GM12878 (cell line): ENCODE results near the gene NCAN. TPM values are rescaled to one million over a fixed set of nuclear protein-coding genes. Genes with fewer than 3 reads are reported as not detected.

Source experiments
- ATAC-seq: fragments of 200-7000 bp; cut with Tn5 transposase; 3 replicates; pipeline ENCODE4 v1.9.1; 2020; ENCODE audit warnings: mild to moderate bottlenecking, moderate library complexity
- BruUV-seq: library from RNA; stranded (reverse); fragments of 400-500 nt; replicated peaks from 2 replicates; lab custom pipeline; 2021; lab: Mats Ljungman, UMichigan
- CTCF ChIA-PET: fragments of 300-600 bp; sonication (Branson Sonifier 250); formaldehyde crosslinking; extraction: SDS; loops from one replicate; lab custom pipeline; 2021; ENCODE audit warnings: inconsistent platforms; lab: Yijun Ruan, JAX
- POLR2A ChIA-PET: fragments of 350-600 bp; formaldehyde crosslinking; extraction: SDS; loops from one replicate; lab custom pipeline; 2021; ENCODE audit warnings: inconsistent platforms; lab: Charles Lee
- RAD21 ChIA-PET: fragments of 300-600 bp; sonication (Branson Sonifier 250); formaldehyde crosslinking; loops from one replicate; lab custom pipeline; 2023; ENCODE audit warnings: antibody characterized with exemption; ENCODE audit not compliant: unreplicated experiment; lab: Charles Lee
- SMC1A ChIA-PET: fragments of 300-600 bp; sonication (Branson Sonifier 250); formaldehyde crosslinking; loops from one replicate; lab custom pipeline; 2023; ENCODE audit not compliant: unreplicated experiment, uncharacterized antibody; lab: Charles Lee
- DNase-seq: peaks from one replicate; pipeline ENCODE4 v3.0.0-alpha.2; 2011; ENCODE audit warnings: low read depth, low spot score
- FAIRE-seq: peaks from 3 replicates; lab custom pipeline; 2011; peaks lifted over from hg19 to GRCh38; lab: Jason Lieb, UNC
- H2AFZ ChIP-seq: 2 replicates; pipeline ENCODE4 v1.6.0; 2011; ENCODE audit warnings: low read depth, low read length, control low read depth; ENCODE audit not compliant: control insufficient read depth
- H3K27ac ChIP-seq: 2 replicates; pipeline ENCODE4 v1.5.1; 2011; ENCODE audit warnings: control low read depth; ENCODE audit not compliant: control insufficient read depth, insufficient read depth
- H3K27me3 ChIP-seq, 2 experiments: replicated peaks in 1 of 2; 2 replicates each; pipeline versions ENCODE4 v1.6.0 to v1.6.1; 2011; ENCODE audit warnings: low read length in 1 of 2; ENCODE audit not compliant: control insufficient read depth in 2 of 2, insufficient read depth in 2 of 2
- H3K36me3 ChIP-seq, 2 experiments: 2 replicates each; pipeline ENCODE4 v1.5.1; 2011; ENCODE audit warnings: low read length in 1 of 2; ENCODE audit not compliant: control insufficient read depth in 2 of 2, insufficient read depth in 2 of 2
- H3K4me1 ChIP-seq: 2 replicates; pipeline ENCODE4 v1.6.1; 2011; ENCODE audit warnings: mild to moderate bottlenecking, low read length, moderate library complexity, mixed read lengths; ENCODE audit not compliant: control insufficient read depth, insufficient read depth
- H3K4me2 ChIP-seq: 2 replicates; pipeline ENCODE4 v1.6.0; 2011; ENCODE audit warnings: control low read depth; ENCODE audit not compliant: control insufficient read depth, insufficient read depth
- H3K4me3 ChIP-seq: fragments of 200-600 bp; sonication (generic); 2 replicates; pipeline ENCODE4 v1.5.1; 2016
- H3K79me2 ChIP-seq: 2 replicates; pipeline ENCODE4 v1.6.0; 2011; ENCODE audit warnings: low read length; ENCODE audit not compliant: control insufficient read depth, insufficient read depth
- H3K9ac ChIP-seq: 2 replicates; pipeline ENCODE4 v1.8.0; 2011; ENCODE audit warnings: low read length, control low read depth, mixed read lengths; ENCODE audit not compliant: control insufficient read depth, insufficient read depth
- H3K9me3 ChIP-seq: replicated peaks from 3 replicates; pipeline ENCODE4 v1.5.1; 2011; ENCODE audit warnings: mild to moderate bottlenecking, low read length; ENCODE audit not compliant: control insufficient read depth, insufficient read depth
- H4K20me1 ChIP-seq: 2 replicates; pipeline ENCODE4 v1.6.0; 2011; ENCODE audit not compliant: control insufficient read depth, insufficient read depth
- BACH1 ChIP-seq: fragments of 450-650 bp; IDR thresholded peaks from 2 replicates; pipeline ENCODE4 v1.6.1; 2017; ENCODE audit warnings: mild to moderate bottlenecking, borderline replicate concordance
- BCL11A ChIP-seq: IDR thresholded peaks from 2 replicates; pipeline ENCODE4 v1.6.1; 2011; ENCODE audit warnings: low read depth, low read length
- IKZF1 ChIP-seq: fragments of 450-650 bp; conservative IDR thresholded peaks from 2 replicates; pipeline ENCODE4 v1.6.1; 2017; ENCODE audit warnings: antibody characterized with exemption, mild to moderate bottlenecking
- IRF4 ChIP-seq: IDR thresholded peaks from 2 replicates; pipeline ENCODE4 v1.6.1; 2011; ENCODE audit warnings: low read depth, low read length
- MYC ChIP-seq: IDR thresholded peaks from 2 replicates; pipeline ENCODE4 v1.6.1; 2011; ENCODE audit warnings: mild to moderate bottlenecking, low read length, moderate library complexity, inconsistent platforms; ENCODE audit not compliant: insufficient read depth, insufficient replicate concordance, insufficient read length, severe bottlenecking
- NR2C1 ChIP-seq: fragments of 450-650 bp; IDR thresholded peaks from 2 replicates; pipeline ENCODE4 v1.6.1; 2017; ENCODE audit warnings: antibody characterized with exemption, mild to moderate bottlenecking, moderate library complexity
- NR2C2 ChIP-seq: IDR thresholded peaks from 2 replicates; pipeline ENCODE4 v1.6.1; 2011; ENCODE audit warnings: borderline replicate concordance, low read depth; ENCODE audit not compliant: control insufficient read depth, insufficient read length
- SMAD1 ChIP-seq: fragments of 450-650 bp; IDR thresholded peaks from 2 replicates; pipeline ENCODE4 v1.6.1; 2018; ENCODE audit warnings: mild to moderate bottlenecking, low read depth; ENCODE audit not compliant: partially characterized antibody
- SREBF1 ChIP-seq: IDR thresholded peaks from 2 replicates; pipeline ENCODE4 v1.6.1; 2012; ENCODE audit warnings: mild to moderate bottlenecking, low read length
- ZNF217 ChIP-seq: fragments of 450-650 bp; IDR thresholded peaks from 2 replicates; pipeline ENCODE4 v1.6.1; 2017; ENCODE audit warnings: antibody characterized with exemption, mild to moderate bottlenecking
- ZSCAN29 ChIP-seq: fragments of 450-650 bp; IDR thresholded peaks from 2 replicates; pipeline ENCODE4 v1.6.1; 2017; ENCODE audit warnings: mild to moderate bottlenecking, moderate library complexity
- WGBS: methylation state at CpG from one replicate; pipeline ENCODE4 v1.1.6; 2016; ENCODE audit warnings: low lambda C conversion rate; ENCODE audit not compliant: insufficient replicate concordance, insufficient coverage; ENCODE audit errors: missing lambda C conversion rate; 5-methylcytosine and 5-hydroxymethylcytosine counted together
- in situ Hi-C: fragments of 300-500 bp; cut with MboI; formaldehyde crosslinking; loops from 9 replicates; pipeline ENCODE4 v1.14.3; 2018; ENCODE audit warnings: mixed read lengths
- intact Hi-C: fragments of 100-400 bp; cut with micrococcal nuclease; formaldehyde crosslinking; loops from one replicate; pipeline ENCODE4 v1.14.2; 2022; ENCODE audit not compliant: unreplicated experiment
- polyA plus RNA-seq, 11 experiments: library from polyadenylated mRNA; depleted of rRNA in 4 of 11; unstranded in 6 of 11; stranded (reverse) in 5 of 11; fragments of >200 nt; fragmentation: Nextera tagmentation in 4 of 11; fragmentation: Illumina TruSeq in 1 of 11; extraction: Ambion mirVana in 4 of 11; extraction: Trizol in 1 of 11; gene quantifications; 1 replicate in 1 of 11; 2 replicates in 10 of 11; pipeline versions ENCODE4 v1.2.1 to v1.2.3, GENCODE V29; 2011 to 2016; ENCODE audit warnings: inconsistent platforms in 2 of 11, missing spikeins in 2 of 11, low read depth in 1 of 11
- total RNA-seq, 4 experiments: library from RNA; depleted of rRNA in 3 of 4; stranded (reverse); fragments of >200 nt in 3 of 4; fragmentation: Illumina TruSeq in 1 of 4; extraction: Trizol in 1 of 4; gene quantifications; 2 replicates each; pipeline versions ENCODE4 v1.2.1 to v1.2.3, GENCODE V29; 2013 to 2021
- TF ChIP-seq, protein P1 (sequence below), 3 experiments: IDR thresholded peaks in 2 of 3; conservative IDR thresholded peaks in 1 of 3; 2 replicates each; pipeline ENCODE4 v1.5.1; 2011; ENCODE audit warnings: low read depth in 3 of 3, low read length in 3 of 3, mild to moderate bottlenecking in 3 of 3, control low read depth in 2 of 3, moderate library complexity in 2 of 3, inconsistent platforms in 1 of 3, mixed read lengths in 1 of 3; ENCODE audit not compliant: control insufficient read depth in 2 of 3, insufficient read depth in 1 of 3; ENCODE audit errors: extremely low read depth in 1 of 3
- TF ChIP-seq, protein P2 (sequence below): fragments of 450-650 bp; IDR thresholded peaks from 2 replicates; pipeline ENCODE4 v1.6.1; 2016; ENCODE audit warnings: mild to moderate bottlenecking
- TF ChIP-seq, protein P3 (sequence below): IDR thresholded peaks from 2 replicates; pipeline ENCODE4 v1.6.1; 2011; ENCODE audit warnings: borderline replicate concordance, low read depth, mild to moderate bottlenecking, moderate library complexity, low read length; ENCODE audit not compliant: insufficient read depth, poor library complexity, severe bottlenecking
- TF ChIP-seq, protein P4 (sequence below): IDR thresholded peaks from 2 replicates; pipeline ENCODE4 v1.6.1; 2012; ENCODE audit warnings: low read depth, low read length, improper control_type of control experiment
- TF ChIP-seq, protein P5 (sequence below): IDR thresholded peaks from 2 replicates; pipeline ENCODE4 v1.6.1; 2011; ENCODE audit warnings: low read depth, mild to moderate bottlenecking, low read length, moderate library complexity, borderline replicate concordance; ENCODE audit errors: extremely low read depth

The NCAN gene
- total and polyA plus RNA-seq, 10 of the 15 experiments (the other 5 are each of a cell fraction or from before 2014, with no cell fraction given) = 0.02 to 0.34 (median 0.12) TPM; not detected in 1

DNA sequence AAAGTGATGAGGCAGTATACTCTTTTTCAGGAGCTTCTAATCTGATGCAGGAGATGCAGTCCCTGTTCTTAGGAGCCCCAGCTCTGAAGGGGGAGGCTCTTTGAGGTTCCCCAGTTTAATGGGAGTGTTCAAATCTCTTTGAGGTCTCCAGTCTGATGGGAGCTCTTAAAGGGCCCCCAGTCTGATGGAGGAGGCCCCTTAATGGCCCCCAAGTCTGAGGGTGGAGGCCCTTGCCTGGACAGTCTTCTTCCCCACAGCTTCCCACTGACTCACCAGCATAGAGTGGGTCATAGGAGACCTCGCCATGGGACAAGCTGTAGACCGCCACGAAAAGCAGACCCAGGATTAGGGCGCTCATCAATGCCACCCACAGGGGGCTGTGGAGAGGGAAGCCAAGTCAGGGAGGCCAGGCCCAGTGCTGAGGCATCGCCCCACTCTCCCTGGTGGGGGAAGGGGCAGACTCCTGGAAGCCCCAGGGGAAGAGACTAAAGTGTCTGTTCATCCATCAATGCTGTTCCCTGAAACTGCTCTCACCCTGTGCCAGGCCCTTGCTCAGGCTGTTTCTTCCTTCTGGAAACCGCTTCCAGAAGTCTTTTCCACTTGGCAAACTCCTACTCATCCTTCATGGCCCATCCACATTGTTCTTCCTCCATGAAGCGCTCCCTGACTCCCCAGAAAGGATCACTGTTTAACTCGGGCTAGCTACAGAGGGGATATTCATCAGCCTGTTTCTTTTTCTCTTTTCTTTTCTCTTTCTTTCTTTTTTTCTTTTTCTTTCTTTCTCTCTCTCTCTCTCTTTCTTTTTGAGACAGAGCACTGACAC, 59.2 kb downstream of the NCAN start:
- in situ Hi-C loops (no loop called here), intact Hi-C loops (no loop called here)
- TF ChIP-seq SMAD1 = no peak
- TF ChIP-seq BACH1 = no peak
- TF ChIP-seq MYC = no peak
- no peak for TF ChIP-seq ZNF217
- no peak for TF ChIP-seq NR2C2
- TF ChIP-seq, protein P1, sequence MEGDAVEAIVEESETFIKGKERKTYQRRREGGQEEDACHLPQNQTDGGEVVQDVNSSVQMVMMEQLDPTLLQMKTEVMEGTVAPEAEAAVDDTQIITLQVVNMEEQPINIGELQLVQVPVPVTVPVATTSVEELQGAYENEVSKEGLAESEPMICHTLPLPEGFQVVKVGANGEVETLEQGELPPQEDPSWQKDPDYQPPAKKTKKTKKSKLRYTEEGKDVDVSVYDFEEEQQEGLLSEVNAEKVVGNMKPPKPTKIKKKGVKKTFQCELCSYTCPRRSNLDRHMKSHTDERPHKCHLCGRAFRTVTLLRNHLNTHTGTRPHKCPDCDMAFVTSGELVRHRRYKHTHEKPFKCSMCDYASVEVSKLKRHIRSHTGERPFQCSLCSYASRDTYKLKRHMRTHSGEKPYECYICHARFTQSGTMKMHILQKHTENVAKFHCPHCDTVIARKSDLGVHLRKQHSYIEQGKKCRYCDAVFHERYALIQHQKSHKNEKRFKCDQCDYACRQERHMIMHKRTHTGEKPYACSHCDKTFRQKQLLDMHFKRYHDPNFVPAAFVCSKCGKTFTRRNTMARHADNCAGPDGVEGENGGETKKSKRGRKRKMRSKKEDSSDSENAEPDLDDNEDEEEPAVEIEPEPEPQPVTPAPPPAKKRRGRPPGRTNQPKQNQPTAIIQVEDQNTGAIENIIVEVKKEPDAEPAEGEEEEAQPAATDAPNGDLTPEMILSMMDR (IDR thresholded peaks at IDR 0.05 in 2 of 3, conservative IDR thresholded peaks at IDR 0.05 in 1 of 3; ENCODE audit: control insufficient read depth in 2 of 3, extremely low read depth in 1 of 3, insufficient read depth in 1 of 3, low read depth in 3 of 3, low read length in 3 of 3) = no peak
- TF ChIP-seq, protein P2, sequence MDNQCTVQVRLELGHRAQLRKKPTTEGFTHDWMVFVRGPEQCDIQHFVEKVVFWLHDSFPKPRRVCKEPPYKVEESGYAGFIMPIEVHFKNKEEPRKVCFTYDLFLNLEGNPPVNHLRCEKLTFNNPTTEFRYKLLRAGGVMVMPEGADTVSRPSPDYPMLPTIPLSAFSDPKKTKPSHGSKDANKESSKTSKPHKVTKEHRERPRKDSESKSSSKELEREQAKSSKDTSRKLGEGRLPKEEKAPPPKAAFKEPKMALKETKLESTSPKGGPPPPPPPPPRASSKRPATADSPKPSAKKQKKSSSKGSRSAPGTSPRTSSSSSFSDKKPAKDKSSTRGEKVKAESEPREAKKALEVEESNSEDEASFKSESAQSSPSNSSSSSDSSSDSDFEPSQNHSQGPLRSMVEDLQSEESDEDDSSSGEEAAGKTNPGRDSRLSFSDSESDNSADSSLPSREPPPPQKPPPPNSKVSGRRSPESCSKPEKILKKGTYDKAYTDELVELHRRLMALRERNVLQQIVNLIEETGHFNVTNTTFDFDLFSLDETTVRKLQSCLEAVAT = no peak
- TF ChIP-seq, protein P3, sequence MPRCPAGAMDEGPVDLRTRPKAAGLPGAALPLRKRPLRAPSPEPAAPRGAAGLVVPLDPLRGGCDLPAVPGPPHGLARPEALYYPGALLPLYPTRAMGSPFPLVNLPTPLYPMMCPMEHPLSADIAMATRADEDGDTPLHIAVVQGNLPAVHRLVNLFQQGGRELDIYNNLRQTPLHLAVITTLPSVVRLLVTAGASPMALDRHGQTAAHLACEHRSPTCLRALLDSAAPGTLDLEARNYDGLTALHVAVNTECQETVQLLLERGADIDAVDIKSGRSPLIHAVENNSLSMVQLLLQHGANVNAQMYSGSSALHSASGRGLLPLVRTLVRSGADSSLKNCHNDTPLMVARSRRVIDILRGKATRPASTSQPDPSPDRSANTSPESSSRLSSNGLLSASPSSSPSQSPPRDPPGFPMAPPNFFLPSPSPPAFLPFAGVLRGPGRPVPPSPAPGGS = no peak
- no peak for TF ChIP-seq NR2C1
- no peak for TF ChIP-seq IKZF1
- no peak for TF ChIP-seq IRF4
- TF ChIP-seq, protein P4, sequence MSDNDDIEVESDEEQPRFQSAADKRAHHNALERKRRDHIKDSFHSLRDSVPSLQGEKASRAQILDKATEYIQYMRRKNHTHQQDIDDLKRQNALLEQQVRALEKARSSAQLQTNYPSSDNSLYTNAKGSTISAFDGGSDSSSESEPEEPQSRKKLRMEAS = no peak
- TF ChIP-seq SREBF1 = no peak
- TF ChIP-seq BCL11A = no peak
- TF ChIP-seq, protein P5, sequence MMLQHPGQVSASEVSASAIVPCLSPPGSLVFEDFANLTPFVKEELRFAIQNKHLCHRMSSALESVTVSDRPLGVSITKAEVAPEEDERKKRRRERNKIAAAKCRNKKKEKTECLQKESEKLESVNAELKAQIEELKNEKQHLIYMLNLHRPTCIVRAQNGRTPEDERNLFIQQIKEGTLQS = no peak
- TF ChIP-seq ZSCAN29 = no peak
- ChIA-PET SMC1A (no interaction called here), POLR2A (no interaction called here), RAD21 (no interaction called here), CTCF (no interaction called here)
- DNase-seq (no peak), ATAC-seq (no peak), FAIRE-seq (no peak)
- H3K36me3 ChIP-seq = no peaks in the 10 kb centered on the region; a peak in 3 of 4 replicates
- no peak overlapping the region for H3K27ac ChIP-seq
- H3K27me3 ChIP-seq = no peaks in the 10 kb centered on the region; a peak in 2 of 4 replicates
- no peak overlapping the region for H2AFZ ChIP-seq
- no peaks in the 10 kb centered on the region for H3K79me2 ChIP-seq
- no peaks in the 10 kb centered on the region for H4K20me1 ChIP-seq
- H3K4me3 ChIP-seq = no peak overlapping the region
- 53% methylated on average over 8 of the region's 8 CpGs for WGBS
- H3K4me1 ChIP-seq = no peaks in the 10 kb centered on the region
- no TSS peak for BruUV-seq
- H3K4me2 ChIP-seq = no peak overlapping the region
- H3K9me3 ChIP-seq = no peaks in the 10 kb centered on the region
- H3K9ac ChIP-seq = no peak overlapping the region
